Lower lobe of right lung (tissue), 2 donors: ENCODE results near the gene MBD5. TPM values are rescaled to one million over a fixed set of nuclear protein-coding genes. Genes with fewer than 3 reads are reported as not detected.

ENCODE experiments used
- ATAC-seq, 2 donors: fragments of 200-7000 bp; cut with Tn5 transposase; one replicate each; pipeline ENCODE4 v1.9.1; 2020 to 2022; ENCODE audit warnings: mild to moderate bottlenecking in 2 of 2, moderate library complexity in 2 of 2
- DNase-seq: peaks from one replicate; pipeline ENCODE4 v3.0.0-alpha.2; 2020
- H3K27ac ChIP-seq: fragments of 200-600 bp; one replicate; pipeline ENCODE4 v1.8.0; 2022
- H3K27me3 ChIP-seq: fragments of 200-600 bp; one replicate; pipeline ENCODE4 v1.8.0; 2022; ENCODE audit warnings: low read depth
- H3K36me3 ChIP-seq: fragments of 200-600 bp; one replicate; pipeline ENCODE4 v1.8.0; 2022; ENCODE audit warnings: mild to moderate bottlenecking
- H3K4me1 ChIP-seq: fragments of 200-600 bp; one replicate; pipeline ENCODE4 v1.8.0; 2022
- H3K4me3 ChIP-seq: fragments of 200-600 bp; one replicate; pipeline ENCODE4 v1.8.0; 2022; ENCODE audit warnings: mild to moderate bottlenecking
- H3K9me3 ChIP-seq: fragments of 200-600 bp; one replicate; pipeline ENCODE4 v1.8.0; 2022
- intact Hi-C: fragments of 100-400 bp; cut with DNase I; formaldehyde crosslinking; loops from one replicate; pipeline ENCODE4 v1.11.0; 2022
- total RNA-seq: library from RNA; stranded (reverse); fragmentation: NEBNext Ultra II Directional; extraction: Animal tissue kit (Norgen Biotek cat#: 25700); gene quantifications from one replicate; pipeline ENCODE4 v1.2.1, GENCODE V29; 2021
- TF ChIP-seq, protein P1 (sequence below): fragments of 200-600 bp; IDR thresholded peaks from one replicate; pipeline ENCODE4 v1.8.0; 2022; ENCODE audit warnings: antibody characterized with exemption, mild to moderate bottlenecking
- donor health status: DM: no; HTN: yes; CAD: no; lungs with severe emphysema.

Gene MBD5
- total RNA-seq, 1 donor from 2014 or later: 46.3 TPM

DNA sequence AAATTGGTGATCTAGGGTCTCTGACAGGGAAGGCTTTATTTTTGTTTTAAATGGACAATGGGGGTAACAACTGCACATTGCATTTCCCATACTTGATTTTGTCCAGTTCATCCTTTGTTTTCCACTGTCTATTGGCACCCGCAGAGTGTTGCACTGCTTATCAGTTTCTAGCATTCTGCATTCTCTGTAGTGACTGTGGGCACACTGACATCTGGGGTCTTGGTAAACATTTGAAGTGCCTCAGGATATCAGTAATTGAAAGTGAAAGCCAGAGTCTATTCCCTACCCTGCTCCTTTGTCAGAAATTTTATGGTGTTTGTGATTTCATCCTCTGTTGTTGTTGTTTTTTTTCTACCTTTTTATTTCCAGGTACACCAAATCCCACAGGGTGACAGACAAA, 491.6 kb downstream of the MBD5 start:
- TF ChIP-seq, protein P1, sequence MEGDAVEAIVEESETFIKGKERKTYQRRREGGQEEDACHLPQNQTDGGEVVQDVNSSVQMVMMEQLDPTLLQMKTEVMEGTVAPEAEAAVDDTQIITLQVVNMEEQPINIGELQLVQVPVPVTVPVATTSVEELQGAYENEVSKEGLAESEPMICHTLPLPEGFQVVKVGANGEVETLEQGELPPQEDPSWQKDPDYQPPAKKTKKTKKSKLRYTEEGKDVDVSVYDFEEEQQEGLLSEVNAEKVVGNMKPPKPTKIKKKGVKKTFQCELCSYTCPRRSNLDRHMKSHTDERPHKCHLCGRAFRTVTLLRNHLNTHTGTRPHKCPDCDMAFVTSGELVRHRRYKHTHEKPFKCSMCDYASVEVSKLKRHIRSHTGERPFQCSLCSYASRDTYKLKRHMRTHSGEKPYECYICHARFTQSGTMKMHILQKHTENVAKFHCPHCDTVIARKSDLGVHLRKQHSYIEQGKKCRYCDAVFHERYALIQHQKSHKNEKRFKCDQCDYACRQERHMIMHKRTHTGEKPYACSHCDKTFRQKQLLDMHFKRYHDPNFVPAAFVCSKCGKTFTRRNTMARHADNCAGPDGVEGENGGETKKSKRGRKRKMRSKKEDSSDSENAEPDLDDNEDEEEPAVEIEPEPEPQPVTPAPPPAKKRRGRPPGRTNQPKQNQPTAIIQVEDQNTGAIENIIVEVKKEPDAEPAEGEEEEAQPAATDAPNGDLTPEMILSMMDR: no peak
- intact Hi-C loops: no loop called here

DNA sequence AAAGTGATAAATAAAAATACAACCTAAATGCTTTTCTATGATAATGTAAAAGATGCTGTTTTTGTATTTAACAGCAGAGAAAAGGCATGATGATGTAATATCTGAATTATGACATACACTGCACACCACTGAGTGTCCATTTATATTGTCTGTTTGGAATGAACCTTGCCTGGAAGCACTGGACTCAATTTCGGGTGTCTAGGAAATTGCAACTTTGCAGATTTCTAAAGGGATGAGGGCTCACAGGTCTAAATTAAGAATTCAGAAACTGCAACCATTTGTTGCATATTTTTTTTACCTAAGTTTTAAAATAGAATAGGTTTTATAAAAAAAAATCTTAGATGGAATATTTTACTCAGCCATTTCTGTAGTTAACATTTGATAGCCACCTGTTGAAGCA, 492.5 kb downstream of the MBD5 start:
- no peak for DNase-seq
- Histone ChIP-seq H3K4me1 (peaks cover 10% of the 10 kb centered on the region), H3K4me3 (no peak overlapping the region), H3K36me3 (no peaks in the 10 kb centered on the region), H3K27ac (no peak overlapping the region), H3K27me3 (no peaks in the 10 kb centered on the region), H3K9me3 (no peaks in the 10 kb centered on the region)
- TF ChIP-seq, protein P1: no peak
- no peak for ATAC-seq
- intact Hi-C loops: no loop called here

More for the DNA sequence above, 491.6 kb downstream of the MBD5 start:
- no peak overlapping the region for H3K27ac ChIP-seq
- peaks cover 10% of the 10 kb centered on the region for H3K4me1 ChIP-seq
- no peak for DNase-seq
- no peak for ATAC-seq
- no peaks in the 10 kb centered on the region for H3K27me3 ChIP-seq
- H3K4me3 ChIP-seq: no peak overlapping the region
- no peaks in the 10 kb centered on the region for H3K36me3 ChIP-seq
- H3K9me3 ChIP-seq: no peaks in the 10 kb centered on the region

DNA sequence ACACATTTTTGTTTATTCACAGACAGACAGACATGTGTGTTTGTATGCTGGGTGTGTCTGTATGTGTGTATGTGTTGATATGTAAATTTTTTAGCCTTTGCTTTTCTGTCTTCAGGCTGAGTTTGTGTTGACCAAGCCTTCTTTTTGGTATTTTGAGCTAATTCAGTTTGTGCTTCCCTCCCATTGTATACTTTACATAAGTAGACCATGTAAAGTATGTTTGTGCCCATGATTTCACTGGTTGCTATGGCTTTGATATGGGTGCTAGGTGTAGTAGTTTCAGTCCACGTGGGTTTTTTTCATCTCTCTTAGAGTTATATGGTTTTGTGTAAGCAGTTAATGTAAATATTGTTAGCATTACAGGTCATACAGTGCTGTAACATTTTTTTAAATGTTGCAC, 494.2 kb downstream of the MBD5 start:
- Histone ChIP-seq H3K36me3 (no peaks in the 10 kb centered on the region), H3K4me3 (no peak overlapping the region), H3K27me3 (no peaks in the 10 kb centered on the region), H3K27ac (no peak overlapping the region), H3K4me1 (no peaks in the 10 kb centered on the region), H3K9me3 (no peaks in the 10 kb centered on the region)
- DNase-seq: no peak
- intact Hi-C loops: no loop called here
- TF ChIP-seq, protein P1: no peak
- ATAC-seq: no peak

DNA sequence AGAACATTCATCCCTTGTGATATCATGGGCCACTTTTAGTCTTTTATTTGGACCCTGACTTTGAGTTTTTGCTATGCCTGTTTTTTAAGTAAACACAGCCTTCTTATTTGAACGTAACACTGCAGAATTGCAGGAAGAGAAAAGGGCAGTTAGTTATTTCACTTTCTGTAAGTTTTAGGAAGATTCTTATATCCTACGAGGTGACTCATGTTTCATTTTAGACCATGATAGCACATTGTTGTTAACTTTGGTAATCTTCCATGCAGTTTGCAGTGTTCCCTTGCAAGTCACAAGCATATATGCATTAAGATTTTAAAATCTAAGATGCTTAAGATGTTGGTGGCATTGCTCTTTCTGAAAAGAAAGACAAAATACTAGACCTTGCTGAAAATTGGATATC, 495.1 kb downstream of the MBD5 start:
- no peaks in the 10 kb centered on the region for H3K9me3 ChIP-seq
- no peaks in the 10 kb centered on the region for H3K27me3 ChIP-seq
- H3K27ac ChIP-seq: no peak overlapping the region
- DNase-seq (no peak), ATAC-seq (no peak)
- H3K36me3 ChIP-seq: no peaks in the 10 kb centered on the region
- no peaks in the 10 kb centered on the region for H3K4me1 ChIP-seq
- no peak overlapping the region for H3K4me3 ChIP-seq
- intact Hi-C loops: no loop called here
- TF ChIP-seq, protein P1: no peak

DNA sequence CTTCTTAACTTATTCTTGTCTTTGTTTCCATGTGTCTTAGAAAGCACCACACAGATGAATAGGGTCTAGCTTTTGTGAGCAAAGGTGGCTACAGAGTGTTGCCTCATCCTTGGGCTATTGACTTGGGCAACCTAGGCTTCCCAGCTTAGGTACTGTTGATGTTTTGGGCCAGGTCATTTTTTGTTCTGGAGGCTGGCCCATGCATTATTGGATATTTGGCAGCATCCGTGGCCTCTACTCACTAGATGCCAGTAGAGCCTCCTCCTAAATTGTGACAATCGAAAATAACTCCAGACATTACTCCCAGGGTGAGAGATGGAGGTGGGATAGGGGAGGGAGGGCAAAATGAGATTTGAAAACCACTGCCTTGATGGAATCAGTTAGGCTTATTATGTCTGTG, 496.4 kb downstream of the MBD5 start:
- no peaks in the 10 kb centered on the region for H3K4me1 ChIP-seq
- no peak overlapping the region for H3K27ac ChIP-seq
- no peak overlapping the region for H3K4me3 ChIP-seq
- DNase-seq (no peak), ATAC-seq (no peak)
- TF ChIP-seq, protein P1: no peak
- H3K27me3 ChIP-seq: no peaks in the 10 kb centered on the region
- H3K9me3 ChIP-seq: no peaks in the 10 kb centered on the region
- intact Hi-C loops: no loop called here
- no peaks in the 10 kb centered on the region for H3K36me3 ChIP-seq

DNA sequence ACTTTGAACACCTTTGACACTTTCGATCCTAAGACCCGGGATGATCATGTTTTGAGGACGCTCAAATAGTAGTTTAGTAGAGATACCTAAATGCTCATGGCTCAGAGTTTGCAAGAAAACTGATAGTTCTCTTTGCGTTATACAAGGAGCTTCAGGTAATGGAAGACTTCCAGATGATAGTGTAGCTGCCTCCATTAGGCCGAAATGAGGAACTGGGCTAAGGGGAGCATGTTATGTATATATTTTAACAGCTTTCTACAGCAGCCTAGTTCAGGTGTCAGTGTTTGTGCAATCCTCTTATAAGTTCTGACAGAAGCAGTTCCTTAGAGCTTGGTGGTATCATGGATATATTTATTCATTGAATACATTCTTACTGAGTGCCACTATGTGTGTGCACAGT, 496.9 kb downstream of the MBD5 start:
- Histone ChIP-seq H3K36me3 (no peaks in the 10 kb centered on the region), H3K4me3 (no peak overlapping the region), H3K4me1 (no peaks in the 10 kb centered on the region), H3K27me3 (no peaks in the 10 kb centered on the region), H3K27ac (no peak overlapping the region), H3K9me3 (no peaks in the 10 kb centered on the region)
- no peak for ATAC-seq
- TF ChIP-seq, protein P1: no peak
- intact Hi-C loops: no loop called here
- no peak for DNase-seq
